OCI-LY1 (cell line): ENCODE results near the gene AJAP1.

Source experiments
- H2AFZ ChIP-seq: fragments of 200-600 bp; sonication (generic), shearing (Covaris generic); 2 replicates; pipeline ENCODE4 v1.6.0; 2014; ENCODE audit warnings: antibody characterized with exemption, mild to moderate bottlenecking, low read length
- H3F3A ChIP-seq: fragments of 200-600 bp; sonication (generic), shearing (Covaris generic); 2 replicates; pipeline ENCODE4 v1.6.0; 2014; ENCODE audit warnings: mild to moderate bottlenecking, antibody characterized with exemption, low read length, moderate library complexity; ENCODE audit not compliant: insufficient read depth
- H3K27ac ChIP-seq: fragments of 200-600 bp; sonication (generic); 2 replicates; pipeline ENCODE4 v1.5.1; 2014; ENCODE audit warnings: low read length, mixed run types, mild to moderate bottlenecking, low read depth; ENCODE audit not compliant: poor library complexity, severe bottlenecking
- H3K27me3 ChIP-seq: fragments of 200-600 bp; sonication (generic); 2 replicates; pipeline ENCODE4 v1.6.0; 2014; ENCODE audit warnings: antibody characterized with exemption, mild to moderate bottlenecking, low read length, moderate library complexity; ENCODE audit not compliant: insufficient read depth
- H3K36me3 ChIP-seq: fragments of 200-600 bp; sonication (generic); 2 replicates; pipeline ENCODE4 v1.6.1; 2014; ENCODE audit warnings: mild to moderate bottlenecking, antibody characterized with exemption, low read length, moderate library complexity, mixed read lengths; ENCODE audit not compliant: insufficient read depth
- H3K4me1 ChIP-seq: fragments of 200-600 bp; sonication (generic); 2 replicates; pipeline ENCODE4 v1.5.1; 2014; ENCODE audit warnings: mild to moderate bottlenecking, low read length, moderate library complexity; ENCODE audit not compliant: insufficient read depth, severe bottlenecking
- H3K4me2 ChIP-seq: fragments of 200-600 bp; sonication (generic), shearing (Covaris generic); 2 replicates; pipeline ENCODE4 v1.6.1; 2014; ENCODE audit warnings: low read length
- H3K4me3 ChIP-seq: fragments of 200-600 bp; sonication (generic); 2 replicates; pipeline ENCODE4 v1.5.1; 2014; ENCODE audit warnings: low read length, low read depth, mild to moderate bottlenecking, mixed read lengths; ENCODE audit not compliant: poor library complexity, severe bottlenecking
- H3K79me2 ChIP-seq: fragments of 200-600 bp; shearing (Covaris generic); 2 replicates; pipeline ENCODE4 v1.6.1; 2016; ENCODE audit warnings: mixed run types, low read length, mixed read lengths; ENCODE audit not compliant: insufficient read depth
- H3K9ac ChIP-seq: fragments of 200-600 bp; sonication (generic), shearing (Covaris generic); 2 replicates; pipeline ENCODE4 v1.6.1; 2014; ENCODE audit warnings: mild to moderate bottlenecking, low read length, mixed read lengths
- H3K9me2 ChIP-seq: fragments of 200-600 bp; sonication (generic), shearing (Covaris generic); 2 replicates; pipeline ENCODE4 v1.6.1; 2014; ENCODE audit warnings: low read depth, mild to moderate bottlenecking, low read length, mixed read lengths
- H3K9me3 ChIP-seq: fragments of 200-600 bp; shearing (Covaris generic); 2 replicates; pipeline ENCODE4 v1.6.1; 2014; ENCODE audit warnings: low read length, mixed read lengths
- H4K20me1 ChIP-seq: fragments of 200-600 bp; sonication (generic), shearing (Covaris generic); 2 replicates; pipeline ENCODE4 v1.6.0; 2016; ENCODE audit warnings: mild to moderate bottlenecking, low read length; ENCODE audit not compliant: insufficient read depth
- EZH2 ChIP-seq: fragments of 200-600 bp; sonication (generic), shearing (Covaris generic); IDR thresholded peaks from 2 replicates; pipeline ENCODE4 v1.8.0; 2017; ENCODE audit warnings: borderline replicate concordance, mixed run types, mild to moderate bottlenecking, antibody characterized with exemption, low read length, moderate library complexity, mixed read lengths
- TF ChIP-seq, protein P1 (sequence below): fragments of 200-600 bp; sonication (generic), shearing (Covaris generic); IDR thresholded peaks from 2 replicates; pipeline ENCODE4 v1.5.1; 2017; ENCODE audit warnings: mild to moderate bottlenecking, antibody characterized with exemption, low read length, moderate library complexity, mixed read lengths

The AJAP1 gene

DNA sequence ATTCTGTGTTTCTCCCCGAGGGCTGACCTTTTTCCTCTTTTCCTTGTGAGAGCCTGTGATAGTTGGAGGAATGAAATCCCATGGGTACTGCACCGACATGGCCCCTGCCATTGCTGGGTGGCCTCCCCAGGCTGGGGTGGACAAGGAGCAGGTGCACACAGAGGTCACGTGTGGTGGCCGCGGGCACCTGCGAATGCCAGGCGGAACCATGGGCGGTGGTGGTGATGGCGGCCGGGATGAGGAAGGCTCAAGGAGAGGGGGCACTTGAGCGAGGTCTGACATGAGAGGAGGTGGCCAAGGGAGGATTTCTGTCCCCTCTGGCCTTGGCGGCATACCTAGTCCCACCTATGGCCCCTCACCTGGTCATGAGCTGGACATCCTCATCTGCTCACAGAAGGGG is 69.6 kb downstream of the AJAP1 start:
- H4K20me1 ChIP-seq: no peaks in the 10 kb centered on the region
- H3K4me1 ChIP-seq: no peaks in the 10 kb centered on the region
- no peak overlapping the region for H3K4me2 ChIP-seq
- H3F3A ChIP-seq: no peaks in the 10 kb centered on the region
- H3K27me3 ChIP-seq: no peaks in the 10 kb centered on the region
- H3K4me3 ChIP-seq: no peak overlapping the region
- H3K27ac ChIP-seq: no peak overlapping the region
- H3K36me3 ChIP-seq: no peaks in the 10 kb centered on the region
- no peak overlapping the region for H2AFZ ChIP-seq
- H3K9me3 ChIP-seq: no peaks in the 10 kb centered on the region
- no peaks in the 10 kb centered on the region for H3K9me2 ChIP-seq
- H3K9ac ChIP-seq: no peak overlapping the region
- no peak for TF ChIP-seq EZH2
- TF ChIP-seq, protein P1, sequence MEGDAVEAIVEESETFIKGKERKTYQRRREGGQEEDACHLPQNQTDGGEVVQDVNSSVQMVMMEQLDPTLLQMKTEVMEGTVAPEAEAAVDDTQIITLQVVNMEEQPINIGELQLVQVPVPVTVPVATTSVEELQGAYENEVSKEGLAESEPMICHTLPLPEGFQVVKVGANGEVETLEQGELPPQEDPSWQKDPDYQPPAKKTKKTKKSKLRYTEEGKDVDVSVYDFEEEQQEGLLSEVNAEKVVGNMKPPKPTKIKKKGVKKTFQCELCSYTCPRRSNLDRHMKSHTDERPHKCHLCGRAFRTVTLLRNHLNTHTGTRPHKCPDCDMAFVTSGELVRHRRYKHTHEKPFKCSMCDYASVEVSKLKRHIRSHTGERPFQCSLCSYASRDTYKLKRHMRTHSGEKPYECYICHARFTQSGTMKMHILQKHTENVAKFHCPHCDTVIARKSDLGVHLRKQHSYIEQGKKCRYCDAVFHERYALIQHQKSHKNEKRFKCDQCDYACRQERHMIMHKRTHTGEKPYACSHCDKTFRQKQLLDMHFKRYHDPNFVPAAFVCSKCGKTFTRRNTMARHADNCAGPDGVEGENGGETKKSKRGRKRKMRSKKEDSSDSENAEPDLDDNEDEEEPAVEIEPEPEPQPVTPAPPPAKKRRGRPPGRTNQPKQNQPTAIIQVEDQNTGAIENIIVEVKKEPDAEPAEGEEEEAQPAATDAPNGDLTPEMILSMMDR: no peak
- H3K79me2 ChIP-seq: no peaks in the 10 kb centered on the region

GRCh38 chr1:4724695-4725250 is 70.4 kb downstream of the AJAP1 start:
- H3K4me3 ChIP-seq: no peak overlapping the region
- TF ChIP-seq EZH2: no peak
- TF ChIP-seq, protein P1: no peak
- no peak overlapping the region for H2AFZ ChIP-seq
- no peaks in the 10 kb centered on the region for H3K4me1 ChIP-seq
- H3K27ac ChIP-seq: no peak overlapping the region
- H3K9me2 ChIP-seq: no peaks in the 10 kb centered on the region
- no peak overlapping the region for H3K9ac ChIP-seq
- no peaks in the 10 kb centered on the region for H3K79me2 ChIP-seq
- no peaks in the 10 kb centered on the region for H3K9me3 ChIP-seq
- no peaks in the 10 kb centered on the region for H4K20me1 ChIP-seq
- H3F3A ChIP-seq: no peaks in the 10 kb centered on the region
- no peaks in the 10 kb centered on the region for H3K27me3 ChIP-seq
- no peaks in the 10 kb centered on the region for H3K36me3 ChIP-seq
- H3K4me2 ChIP-seq: no peak overlapping the region

DNA sequence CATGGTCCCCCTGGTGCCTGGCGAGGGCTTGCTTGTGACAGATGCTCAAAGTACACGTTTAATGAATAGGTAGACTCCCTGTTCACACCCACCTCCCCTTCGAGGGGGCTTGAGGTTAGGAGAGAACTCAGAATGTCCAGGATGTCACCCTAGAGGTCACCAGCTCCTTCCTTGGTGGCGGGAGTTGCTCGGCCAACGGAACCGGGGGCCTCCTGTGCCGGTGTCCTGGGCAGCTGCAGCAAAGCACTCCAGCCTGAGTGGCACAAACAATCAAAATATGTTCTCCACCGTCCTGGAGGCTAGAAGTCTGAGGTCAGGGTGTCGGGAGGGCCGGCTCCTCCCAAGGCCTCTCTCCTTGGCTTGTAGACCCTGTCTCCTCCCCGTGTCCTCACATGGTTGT is 71.0 kb downstream of the AJAP1 start:
- no peaks in the 10 kb centered on the region for H3K27me3 ChIP-seq
- H3K79me2 ChIP-seq: no peaks in the 10 kb centered on the region
- no peaks in the 10 kb centered on the region for H3K9me2 ChIP-seq
- H3K4me2 ChIP-seq: no peak overlapping the region
- no peak overlapping the region for H3K9ac ChIP-seq
- H3K27ac ChIP-seq: no peak overlapping the region
- no peaks in the 10 kb centered on the region for H3F3A ChIP-seq
- no peaks in the 10 kb centered on the region for H3K9me3 ChIP-seq
- TF ChIP-seq, protein P1: no peak
- TF ChIP-seq EZH2: no peak
- H3K4me3 ChIP-seq: no peak overlapping the region
- H2AFZ ChIP-seq: no peak overlapping the region
- H3K36me3 ChIP-seq: no peaks in the 10 kb centered on the region
- no peaks in the 10 kb centered on the region for H4K20me1 ChIP-seq
- H3K4me1 ChIP-seq: no peaks in the 10 kb centered on the region
